HEK293 (cell line): Measurements from ENCODE around the gene ARHGEF7.

Experiments
- SP3 ChIP-seq: fragments of 450-650 bp; formaldehyde crosslinking; IDR thresholded peaks from 2 replicates; pipeline ENCODE4 v1.5.1; 2016; ENCODE audit warnings: missing biosample characterization, missing genetic modification characterization
- YY1 ChIP-seq: fragments of 450-650 bp; formaldehyde crosslinking; IDR thresholded peaks from 2 replicates; pipeline ENCODE4 v1.5.1; 2018; ENCODE audit warnings: missing biosample characterization, missing genetic modification characterization
- ZNF37A ChIP-seq: fragments of 450-650 bp; IDR thresholded peaks from 2 replicates; pipeline ENCODE4 v1.5.1; 2018; ENCODE audit warnings: missing biosample characterization, missing genetic modification characterization

- no peak for TF ChIP-seq SP3
- TF ChIP-seq ZNF37A (tag by site-specific recombination), result no peak
- TF ChIP-seq YY1 (tag by site-specific recombination), result no peak
These were observed 205.1 kb downstream of the ARHGEF7 start, which contains the start of gene TEX29 for GRCh38 chr13:111319998-111320911.
